H1 (cell line): Measurements from ENCODE around the gene TFF1. TPM values are rescaled to one million over a fixed set of nuclear protein-coding genes. Genes with fewer than 3 reads are reported as not detected.
A peak's percentile ranks its signal among the peaks of the same experiment; 100 is the strongest.

Source experiments
- CTCF ChIA-PET: fragments of 300-600 bp; sonication (Branson Sonifier 250); formaldehyde crosslinking; loops from one replicate; lab custom pipeline; 2021; ENCODE audit not compliant: partially characterized antibody; lab: Charles Lee
- POLR2A ChIA-PET: fragments of 300-600 bp; sonication (Branson Sonifier 250); formaldehyde crosslinking; loops from one replicate; lab custom pipeline; 2021; ENCODE audit warnings: inconsistent platforms; ENCODE audit not compliant: partially characterized antibody; lab: Charles Lee
- DNase-seq, 2 experiments: peaks; one replicate each; pipeline versions ENCODE4 v3.0.0 to v3.0.0-alpha.2; 2010 to 2022; ENCODE audit warnings: low spot score in 2 of 2, low read depth in 1 of 2, mixed read lengths in 1 of 2
- FAIRE-seq: peaks from 2 replicates; lab custom pipeline; 2011; peaks lifted over from hg19 to GRCh38; lab: Jason Lieb, UNC
- H2AFZ ChIP-seq: 2 replicates; pipeline ENCODE4 v1.8.1; 2012; ENCODE audit warnings: low read length, inconsistent platforms
- H2AK5ac ChIP-seq: 2 replicates; pipeline ENCODE4 v1.6.1; 2013; ENCODE audit warnings: low read depth, low read length
- H2BK120ac ChIP-seq: replicated peaks from 2 replicates; pipeline ENCODE3; 2013; ENCODE audit warnings: low read depth, low read length, inconsistent platforms
- H2BK12ac ChIP-seq: 2 replicates; pipeline ENCODE4 v1.6.1; 2013; ENCODE audit warnings: low read depth, low read length
- H2BK15ac ChIP-seq: 2 replicates; pipeline ENCODE4 v1.6.1; 2013; ENCODE audit warnings: low read length
- H2BK20ac ChIP-seq: 2 replicates; pipeline ENCODE4 v1.6.1; 2013; ENCODE audit warnings: low read length
- H2BK5ac ChIP-seq: 2 replicates; pipeline ENCODE4 v1.6.1; 2013; ENCODE audit warnings: low read depth, low read length
- H3K14ac ChIP-seq: 2 replicates; pipeline ENCODE4 v1.6.1; 2013; ENCODE audit warnings: inconsistent platforms; ENCODE audit not compliant: insufficient read length
- H3K18ac ChIP-seq: 2 replicates; pipeline ENCODE4 v1.6.1; 2013; ENCODE audit warnings: low read length; ENCODE audit errors: extremely low read depth
- H3K23ac ChIP-seq: 2 replicates; pipeline ENCODE4 v1.6.1; 2013; ENCODE audit warnings: inconsistent platforms; ENCODE audit not compliant: insufficient read length
- H3K23me2 ChIP-seq: 2 replicates; pipeline ENCODE4 v1.6.1; 2013; ENCODE audit warnings: low read depth, low read length
- H3K27ac ChIP-seq: 2 replicates; pipeline ENCODE4 v1.6.1; 2011; ENCODE audit warnings: low read depth, low read length, inconsistent platforms
- H3K27me3 ChIP-seq, 4 experiments: replicated peaks in 1 of 4; 1 replicate in 1 of 4; 2 replicates in 3 of 4; pipeline versions ENCODE4 v1.6.1 to v1.8.1; 2011 to 2013; ENCODE audit warnings: low read length in 3 of 4, mild to moderate bottlenecking in 3 of 4, inconsistent platforms in 2 of 4, mixed read lengths in 2 of 4, moderate library complexity in 1 of 4; ENCODE audit not compliant: control insufficient read depth in 3 of 4, insufficient read depth in 3 of 4; ENCODE audit errors: extremely low read depth in 1 of 4
- H3K36me3 ChIP-seq, 4 experiments: 2 replicates each; pipeline versions ENCODE4 v1.6.1 to v1.8.1; 2011 to 2013; ENCODE audit warnings: mild to moderate bottlenecking in 4 of 4, low read length in 3 of 4, moderate library complexity in 2 of 4, control low read depth in 1 of 4, inconsistent platforms in 1 of 4; ENCODE audit not compliant: insufficient read depth in 4 of 4, control insufficient read depth in 2 of 4
- H3K4ac ChIP-seq: replicated peaks from 2 replicates; pipeline ENCODE3; 2013; ENCODE audit warnings: low read length, low read depth, mixed read lengths, inconsistent platforms; ENCODE audit not compliant: insufficient read length
- H3K4me1 ChIP-seq, 4 experiments: replicated peaks in 1 of 4; 1 replicate in 1 of 4; 2 replicates in 3 of 4; pipeline versions ENCODE4 v1.6.1 to v1.8.1; 2011 to 2013; ENCODE audit warnings: low read length in 3 of 4, inconsistent platforms in 2 of 4, mixed read lengths in 1 of 4; ENCODE audit not compliant: insufficient read depth in 4 of 4, control insufficient read depth in 3 of 4
- H3K4me2 ChIP-seq, 2 experiments: 2 replicates each; pipeline versions ENCODE4 v1.6.1 to v1.8.1; 2011 to 2013; ENCODE audit warnings: low read depth in 2 of 2, low read length in 2 of 2, control low read depth in 1 of 2, inconsistent platforms in 1 of 2, mild to moderate bottlenecking in 1 of 2; ENCODE audit not compliant: insufficient read depth in 1 of 2
- H3K4me3 ChIP-seq, 4 experiments: fragments of 200-600, 300-600 bp in 1 of 4; sonication (generic), shearing (Covaris generic), sonication (Bioruptor Twin) in 1 of 4; 2 replicates each; pipeline versions ENCODE4 v1.5.1 to v1.8.1; 2011 to 2016; ENCODE audit warnings: low read length in 4 of 4, low read depth in 3 of 4, control low read depth in 2 of 4, inconsistent platforms in 2 of 4, mild to moderate bottlenecking in 2 of 4, mixed read lengths in 1 of 4, moderate library complexity in 1 of 4; ENCODE audit not compliant: insufficient read depth in 2 of 4; ENCODE audit errors: extremely low read depth in 1 of 4
- H3K56ac ChIP-seq: replicated peaks from 2 replicates; pipeline ENCODE3; 2013; ENCODE audit warnings: low read depth, mild to moderate bottlenecking, mixed read lengths, low read length, inconsistent platforms; ENCODE audit not compliant: insufficient read length
- H3K79me1 ChIP-seq: 2 replicates; pipeline ENCODE4 v1.6.1; 2013; ENCODE audit warnings: low read depth, low read length, control low read depth
- H3K79me2 ChIP-seq, 2 experiments: 2 replicates each; pipeline versions ENCODE4 v1.6.1 to v1.8.1; 2012 to 2013; ENCODE audit warnings: low read length in 2 of 2, mild to moderate bottlenecking in 2 of 2, inconsistent platforms in 1 of 2; ENCODE audit not compliant: insufficient read depth in 2 of 2, control insufficient read depth in 1 of 2
- H3K9ac ChIP-seq, 4 experiments: replicated peaks in 1 of 4; 1 replicate in 1 of 4; 2 replicates in 3 of 4; pipeline versions ENCODE4 v1.6.1 to v1.8.1; 2011 to 2013; ENCODE audit warnings: low read depth in 3 of 4, low read length in 3 of 4, control low read depth in 2 of 4, mild to moderate bottlenecking in 2 of 4, moderate library complexity in 2 of 4, inconsistent platforms in 1 of 4; ENCODE audit errors: extremely low read depth in 1 of 4
- H3K9me3 ChIP-seq, 2 experiments: 2 replicates each; pipeline versions ENCODE4 v1.6.1 to v1.8.1; 2012 to 2013; ENCODE audit warnings: mild to moderate bottlenecking in 2 of 2, moderate library complexity in 2 of 2, control low read depth in 1 of 2, inconsistent platforms in 1 of 2, low read depth in 1 of 2, low read length in 1 of 2, mixed read lengths in 1 of 2; ENCODE audit not compliant: insufficient read depth in 2 of 2
- H4K20me1 ChIP-seq, 2 experiments: replicated peaks in 1 of 2; 2 replicates each; pipeline versions ENCODE3 to v1.8.1; 2011 to 2013; ENCODE audit warnings: inconsistent platforms in 2 of 2, low read length in 2 of 2, mild to moderate bottlenecking in 1 of 2; ENCODE audit not compliant: insufficient read depth in 2 of 2, control insufficient read depth in 1 of 2
- H4K5ac ChIP-seq: 2 replicates; pipeline ENCODE4 v1.6.1; 2013; ENCODE audit warnings: low read length, low read depth, mixed read lengths, inconsistent platforms; ENCODE audit not compliant: insufficient read length
- H4K8ac ChIP-seq: 2 replicates; pipeline ENCODE4 v1.8.0; 2013; ENCODE audit warnings: mild to moderate bottlenecking, moderate library complexity, low read length, inconsistent platforms; ENCODE audit not compliant: insufficient read depth; ENCODE audit errors: extremely low read depth
- H4K91ac ChIP-seq: replicated peaks from 2 replicates; pipeline ENCODE3; 2013; ENCODE audit warnings: low read length, mixed read lengths, inconsistent platforms; ENCODE audit not compliant: insufficient read length
- CHD1 ChIP-seq: IDR thresholded peaks from 2 replicates; pipeline ENCODE4 v1.6.1; 2012; ENCODE audit warnings: low read depth, low read length, improper control_type of control experiment
- CTBP2 ChIP-seq: IDR thresholded peaks from 2 replicates; pipeline ENCODE4 v1.7.0; 2011; ENCODE audit warnings: borderline replicate concordance, mild to moderate bottlenecking, moderate library complexity, mixed read lengths, low read length; ENCODE audit not compliant: insufficient read depth, insufficient read length
- JUND ChIP-seq: IDR thresholded peaks from 2 replicates; pipeline ENCODE4 v1.6.1; 2011; ENCODE audit warnings: mild to moderate bottlenecking, improper control_type of control experiment, low read length
- PHF8 ChIP-seq: fragments of 200-600 bp; sonication (generic); conservative IDR thresholded peaks from 2 replicates; pipeline ENCODE4 v1.7.1; 2012; ENCODE audit warnings: low read depth, mild to moderate bottlenecking, inconsistent platforms, low read length, moderate library complexity
- RBBP5 ChIP-seq: IDR thresholded peaks from 2 replicates; pipeline ENCODE4 v1.7.1; 2012; ENCODE audit warnings: low read depth, mild to moderate bottlenecking, inconsistent platforms, low read length, moderate library complexity, borderline replicate concordance
- SAP30 ChIP-seq: fragments of 300-600 bp; sonication (generic); IDR thresholded peaks from 2 replicates; pipeline ENCODE4 v1.7.1; 2012; ENCODE audit warnings: low read length, moderate library complexity, mild to moderate bottlenecking, inconsistent platforms; ENCODE audit not compliant: insufficient read depth, insufficient replicate concordance
- SIN3A ChIP-seq, 2 experiments: IDR thresholded peaks in 1 of 2; conservative IDR thresholded peaks in 1 of 2; 2 replicates each; pipeline ENCODE4 v1.6.1; 2011 to 2012; ENCODE audit warnings: low read length in 2 of 2, improper control_type of control experiment in 1 of 2, low read depth in 1 of 2, mild to moderate bottlenecking in 1 of 2
- SIRT6 ChIP-seq: IDR thresholded peaks from one replicate; pipeline ENCODE4 v1.7.1; 2012; ENCODE audit warnings: low read length, inconsistent platforms
- SP1 ChIP-seq: IDR thresholded peaks from 2 replicates; pipeline ENCODE4 v1.6.1; 2011; ENCODE audit warnings: low read depth, low read length
- SRF ChIP-seq: IDR thresholded peaks from 2 replicates; pipeline ENCODE4 v1.6.1; 2011; ENCODE audit warnings: mild to moderate bottlenecking, low read depth, low read length, moderate library complexity
- SUZ12 ChIP-seq: fragments of 200-600 bp; sonication (generic); IDR thresholded peaks from 2 replicates; pipeline ENCODE4 v1.6.1; 2012; ENCODE audit warnings: mild to moderate bottlenecking, inconsistent platforms, low read length, moderate library complexity, mixed read lengths
- TAF7 ChIP-seq: optimal IDR thresholded peaks from 2 replicates; pipeline ENCODE3; 2011; ENCODE audit warnings: low read depth, mild to moderate bottlenecking, inconsistent platforms, low read length, moderate library complexity, borderline replicate concordance
- YY1 ChIP-seq: IDR thresholded peaks from 2 replicates; pipeline ENCODE4 v1.6.1; 2011; ENCODE audit warnings: low read depth, mild to moderate bottlenecking, low read length
- WGBS, 2 experiments: shearing (Covaris generic) in 1 of 2; methylation state at CpG; one replicate each; pipeline versions ENCODE4 v1.1.6 to v1.1.7; 2013 to 2015; ENCODE audit warnings: low lambda C conversion rate in 2 of 2, mixed read lengths in 2 of 2, inconsistent platforms in 1 of 2, low coverage in 1 of 2, missing lambda C conversion rate in 1 of 2; ENCODE audit not compliant: insufficient replicate concordance in 2 of 2, insufficient coverage in 1 of 2, insufficient read length in 1 of 2; ENCODE audit errors: extremely low coverage in 1 of 2, missing lambda C conversion rate in 1 of 2; 5-methylcytosine and 5-hydroxymethylcytosine counted together
- polyA plus RNA-seq, 7 experiments: library from polyadenylated mRNA; depleted of rRNA in 3 of 7; stranded (reverse) in 5 of 7; unstranded in 2 of 7; fragments of >200 nt in 5 of 7; fragments of 200-250 nt in 2 of 7; gene quantifications; 1 replicate in 5 of 7; 2 replicates in 1 of 7; 4 replicates in 1 of 7; pipeline versions ENCODE4 v1.2.1 to v1.2.3, GENCODE V29; 2011 to 2013; ENCODE audit warnings: missing spikeins in 2 of 7, mixed read lengths in 2 of 7
- total RNA-seq: library from RNA; stranded (reverse); fragmentation: NEBNext Ultra II Directional; extraction: Animal tissue kit (Norgen Biotek cat#: 25700); gene quantifications from 2 replicates; pipeline ENCODE4 v1.2.1, GENCODE V29; 2021

The TFF1 gene
- total and polyA plus RNA-seq, 2 of the 8 experiments (the other 6 are each of a cell fraction or from before 2014, with no cell fraction given): not detected

DNA sequence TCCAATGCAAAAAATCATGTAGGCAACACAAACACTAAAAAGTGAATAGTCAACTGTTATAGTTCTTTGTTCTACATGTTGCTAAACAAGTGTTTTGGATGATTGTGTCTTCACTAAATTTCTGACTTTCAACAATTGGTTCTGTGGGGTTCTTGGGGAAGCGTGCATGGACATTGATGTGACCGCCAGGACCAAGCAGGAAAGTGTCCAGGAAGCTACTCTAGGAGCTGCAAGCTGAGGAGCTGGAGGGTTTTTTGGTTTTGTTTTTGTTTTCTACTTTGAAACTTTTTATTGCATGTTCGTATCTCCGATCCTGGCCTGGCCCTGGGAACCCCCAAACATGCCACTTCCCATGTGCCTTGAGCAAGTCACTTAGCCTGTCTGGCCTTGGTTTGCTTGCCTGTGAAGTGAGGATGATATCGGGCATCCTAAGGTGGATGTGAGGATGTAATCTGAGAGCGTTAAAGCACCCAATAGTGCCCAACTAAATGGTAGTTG, 21.6 kb upstream of the TFF1 start:
- ChIA-PET POLR2A (no interaction called here), CTCF (interaction anchor here (0.9 to 2.2 kb wide), 7 partner anchors 11 to 73 kb away, joined by 3 to 8 read pairs (median 4); no protein-coding TSS in a partner anchor)
- Histone ChIP-seq H2BK120ac (no peak overlapping the region), H2BK5ac (0 out of 2 replicates have a peak overlapping the region, but pooled peaks have one; percentile 73), H3K18ac (no peak overlapping the region; the same call in 1 of the 2 replicates), H3K36me3 (no peaks in the 10 kb centered on the region), H3K79me2 (no peaks in the 10 kb centered on the region), H2BK12ac (peak overlapping the region; percentile 82), H3K27me3 (0 out of 7 replicates have a peak, but pooled peaks cover 0 to 2% (median 0%) of the 10 kb centered on the region in 4 experiments), H2BK15ac (no peak overlapping the region), H2AK5ac (peak overlapping the region; percentile 87; the same call in 1 of the 2 replicates), H3K23ac (no peak overlapping the region), H3K14ac (no peak overlapping the region), H2AFZ (no peak overlapping the region), H3K9me3 (peaks cover 0 to 4% of the 10 kb centered on the region in 2 experiments; a peak in 1 of 4 replicates), H3K56ac (no peak overlapping the region), H3K4me3 (no peak overlapping the region), H3K23me2 (no peaks in the 10 kb centered on the region), H4K20me1 (peaks cover 0 to 3% of the 10 kb centered on the region in 2 experiments), H3K4ac (no peak overlapping the region), H3K4me2 (no peak overlapping the region), H3K79me1 (no peaks in the 10 kb centered on the region), H2BK20ac (0 out of 2 replicates have a peak overlapping the region, but pooled peaks have one; percentile 25), H3K9ac (no peak overlapping the region), H4K5ac (no peak overlapping the region), H3K4me1 (peaks cover 0 to 12% (median 9%) of the 10 kb centered on the region in 4 experiments; a peak in 3 of 7 replicates), H3K27ac (no peak overlapping the region), H4K8ac (no peak overlapping the region), H4K91ac (no peak overlapping the region)
- WGBS, 2 experiments: 92% methylated on average over 6 of the region's 6 CpGs; no CpG with 5 or more reads in 1 of the 2 experiments
- FAIRE-seq: no peak
- no peak for TF ChIP-seq SUZ12
- TF ChIP-seq SRF: no peak
- no peak for TF ChIP-seq TAF7
- TF ChIP-seq CTBP2: no peak
- TF ChIP-seq SAP30: no peak
- no peak for TF ChIP-seq RBBP5
- TF ChIP-seq YY1: no peak
- no peak for TF ChIP-seq SP1
- no peak for TF ChIP-seq PHF8
- TF ChIP-seq JUND: no peak
- no peak for TF ChIP-seq SIN3A (conservative IDR thresholded peaks at IDR 0.05 in 1 of 2, IDR thresholded peaks at IDR 0.05 in 1 of 2; ENCODE audit: low read depth in 1 of 2, low read length in 2 of 2)
- TF ChIP-seq SIRT6: no peak
- no peak for TF ChIP-seq CHD1
- DNase-seq: no peak
